HepG2 (cell line): ENCODE results near the gene EFNA3. TPM values are rescaled to one million over a fixed set of nuclear protein-coding genes. Genes with fewer than 3 reads are reported as not detected.

Experiments used
- CTCF ChIP-seq: sonication (generic); formaldehyde crosslinking; IDR thresholded peaks from 2 replicates; pipeline ENCODE4 v1.5.0; 2020; ENCODE audit warnings: mild to moderate bottlenecking, missing genetic modification reagents, moderate library complexity
- ERF ChIP-seq: IDR thresholded peaks from 2 replicates; pipeline ENCODE4 v1.6.1; 2018; ENCODE audit warnings: missing biosample characterization, missing genetic modification reagents
- GATAD1 ChIP-seq: IDR thresholded peaks from 2 replicates; pipeline ENCODE4 v1.6.1; 2016; ENCODE audit warnings: missing genetic modification reagents, missing compliant biosample characterization
- GATAD2A ChIP-seq: IDR thresholded peaks from 2 replicates; pipeline ENCODE4 v1.6.1; 2016
- GFI1 ChIP-seq: sonication (generic); formaldehyde crosslinking; IDR thresholded peaks from 2 replicates; pipeline ENCODE4 v1.5.0; 2020; ENCODE audit warnings: missing genetic modification reagents, mild to moderate bottlenecking, borderline replicate concordance
- HNRNPL ChIP-seq: fragments of 200-400 bp; formaldehyde crosslinking; IDR thresholded peaks from 2 replicates; pipeline ENCODE4 v1.6.1; 2017; ENCODE audit warnings: mild to moderate bottlenecking, low read depth, low read length
- IKZF5 ChIP-seq: IDR thresholded peaks from 2 replicates; pipeline ENCODE4 v1.6.1; 2018; ENCODE audit warnings: missing genetic modification reagents, mild to moderate bottlenecking, missing compliant biosample characterization
- ISL2 ChIP-seq: sonication (generic); formaldehyde crosslinking; IDR thresholded peaks from 2 replicates; pipeline ENCODE4 v1.5.0; 2020; ENCODE audit warnings: missing genetic modification reagents
- NR0B2 ChIP-seq: sonication (generic); formaldehyde crosslinking; IDR thresholded peaks from 2 replicates; pipeline ENCODE4 v1.4.0; 2020; ENCODE audit warnings: mild to moderate bottlenecking, missing genetic modification reagents
- NR1H2 ChIP-seq: sonication (generic); formaldehyde crosslinking; IDR thresholded peaks from 2 replicates; pipeline ENCODE4 v1.8.1; 2022; ENCODE audit warnings: low read depth, missing genetic modification reagents, borderline replicate concordance
- STAG1 ChIP-seq: sonication (generic); formaldehyde crosslinking; IDR thresholded peaks from 2 replicates; pipeline ENCODE4 v1.4.0; 2020; ENCODE audit warnings: missing genetic modification reagents
- TBP ChIP-seq: sonication (generic); formaldehyde crosslinking; IDR thresholded peaks from 2 replicates; pipeline ENCODE4 v1.5.0; 2020; ENCODE audit warnings: missing genetic modification reagents
- TBX2 ChIP-seq: sonication (generic); formaldehyde crosslinking; IDR thresholded peaks from 2 replicates; pipeline ENCODE4 v1.5.0; 2020; ENCODE audit warnings: missing genetic modification reagents, mild to moderate bottlenecking, borderline replicate concordance
- ZFP91 ChIP-seq: sonication (generic); formaldehyde crosslinking; IDR thresholded peaks from 2 replicates; pipeline ENCODE4 v1.9.0; 2022; ENCODE audit warnings: missing genetic modification reagents, mild to moderate bottlenecking, borderline replicate concordance
- ZNF224 ChIP-seq: sonication (generic); formaldehyde crosslinking; IDR thresholded peaks from 2 replicates; pipeline ENCODE4 v1.5.0; 2020; ENCODE audit warnings: mild to moderate bottlenecking, missing genetic modification reagents
- ZNF292 ChIP-seq: sonication (generic); formaldehyde crosslinking; IDR thresholded peaks from 2 replicates; pipeline ENCODE4 v1.8.1; 2022; ENCODE audit warnings: mild to moderate bottlenecking, low read depth, missing genetic modification reagents, borderline replicate concordance
- ZNF605 ChIP-seq: sonication (generic); formaldehyde crosslinking; IDR thresholded peaks from 2 replicates; pipeline ENCODE4 v1.8.0; 2022; ENCODE audit warnings: mild to moderate bottlenecking, missing genetic modification reagents
- ZNF687 ChIP-seq: sonication (generic); formaldehyde crosslinking; IDR thresholded peaks from 2 replicates; pipeline ENCODE4 v1.5.1; 2020; ENCODE audit warnings: mild to moderate bottlenecking, missing genetic modification reagents, moderate library complexity
- ZNF839 ChIP-seq: sonication (generic); formaldehyde crosslinking; IDR thresholded peaks from 2 replicates; pipeline ENCODE4 v1.4.0; 2020; ENCODE audit warnings: missing genetic modification reagents, mild to moderate bottlenecking, borderline replicate concordance
- ZSCAN25 ChIP-seq: sonication (generic); formaldehyde crosslinking; IDR thresholded peaks from 2 replicates; pipeline ENCODE4 v1.8.0; 2022; ENCODE audit warnings: mild to moderate bottlenecking, missing genetic modification reagents
- polyA plus RNA-seq, 8 experiments: library from polyadenylated mRNA; depleted of rRNA in 3 of 8; stranded (reverse) in 7 of 8; unstranded in 1 of 8; fragments of >200 nt; fragmentation: Illumina TruSeq in 4 of 8; extraction: Trizol in 4 of 8; gene quantifications; 2 replicates each; pipeline versions ENCODE4 v1.2.1 to v1.2.3, GENCODE V29; 2011 to 2016; ENCODE audit warnings: low read depth in 4 of 8, missing spikeins in 1 of 8, mixed read lengths in 1 of 8; ENCODE audit not compliant: insufficient read depth in 1 of 8
- total RNA-seq, 5 experiments: library from RNA; depleted of rRNA; stranded (reverse); fragments of >200 nt; fragmentation: Illumina TruSeq; extraction: Trizol; gene quantifications; 2 replicates each; pipeline ENCODE4 v1.2.3, GENCODE V29; 2016; ENCODE audit warnings: low read depth in 1 of 5

Gene EFNA3
- total and polyA plus RNA-seq, 2 of the 13 experiments (the other 11 are each of a cell fraction or from before 2014, with no cell fraction given), result 1.0 to 5.7 TPM

GRCh38 chr1:155093911-155094621, 15.4 kb downstream of the EFNA3 start (continued):
- TF ChIP-seq ZNF687 (CRISPR knock-in tag) (peak; percentile 56), ZFP91 (CRISPR knock-in tag) (peak; percentile 64; the same call in 1 of the 2 replicates), HNRNPL (no peak), ZNF224 (CRISPR knock-in tag) (no peak), ISL2 (CRISPR knock-in tag) (0 out of 2 replicates have a peak, but pooled peaks have one; percentile 19), STAG1 (peak; percentile 68), ZNF292 (CRISPR knock-in tag) (0 out of 2 replicates have a peak, but pooled peaks have one; percentile 55), GFI1 (CRISPR knock-in tag) (no peak), ZNF605 (CRISPR knock-in tag) (no peak), GATAD2A (0 out of 2 replicates have a peak, but pooled peaks have one; percentile 11), CTCF (peak; percentile 66), ZSCAN25 (CRISPR knock-in tag) (0 out of 2 replicates have a peak, but pooled peaks have one; percentile 13), GATAD1 (CRISPR knock-in tag) (0 out of 2 replicates have a peak, but pooled peaks have one; percentile 14), IKZF5 (0 out of 2 replicates have a peak, but pooled peaks have one; percentile 46), TBP (CRISPR knock-in tag) (no peak), NR1H2 (no peak), TBX2 (CRISPR knock-in tag) (peak; percentile 49; the same call in 1 of the 2 replicates), ZNF839 (CRISPR knock-in tag) (no peak), NR0B2 (CRISPR knock-in tag) (no peak), ERF (0 out of 2 replicates have a peak, but pooled peaks have one; percentile 13)
